DMS 273 (cell line): ENCODE measurements around the gene SLC2A8.
A peak's percentile ranks its signal among the peaks of the same experiment; 100 is the strongest.

Experiments
- DNase-seq: peaks from one replicate; lab custom pipeline; 2025; ENCODE audit not compliant: unreplicated experiment; lab: John Stamatoyannopoulos, UW

SLC2A8 gene

GRCh38 chr9:127451858-127452656 lies 55.1 kb downstream of the SLC2A8 start:
- peak; percentile 70 for DNase-seq

GRCh38 chr9:127452691-127453090 lies 55.7 kb downstream of the SLC2A8 start:
- DNase-seq, result peak; percentile 55

- peak; percentile 39 for DNase-seq
These were observed 58.5 kb downstream of the SLC2A8 start for GRCh38 chr9:127455324-127455992.

- no peak for DNase-seq
These were observed 60.4 kb downstream of the SLC2A8 start for GRCh38 chr9:127457191-127457878.
